Body of pancreas (tissue), 4 donors: ENCODE measurements around the gene CACNA1C. TPM values are rescaled to one million over a fixed set of nuclear protein-coding genes. Genes with fewer than 3 reads are reported as not detected.

Source experiments
- ATAC-seq: fragments of 150-250 bp; one replicate; pipeline ENCODE4 v1.9.1; 2016
- DNase-seq, 4 donors: peaks; one replicate each; pipeline ENCODE4 v3.0.0-alpha.2; 2019
- H3K27ac ChIP-seq, 4 donors: fragments of 200-600 bp; sonication (generic); 1 replicate in 3 of 4; 2 replicates in 1 of 4; pipeline versions ENCODE4 v1.5.1 to v1.6.1; 2016 to 2019; ENCODE audit warnings: mild to moderate bottlenecking in 1 of 4, mixed read lengths in 1 of 4, moderate library complexity in 1 of 4
- H3K27me3 ChIP-seq, 2 donors: fragments of 200-600 bp; sonication (generic); one replicate each; pipeline ENCODE4 v1.6.0; 2016; ENCODE audit warnings: mild to moderate bottlenecking in 1 of 2
- H3K36me3 ChIP-seq, 2 donors: fragments of 200-600 bp; sonication (generic); replicated peaks in 1 of 2; 2 replicates each; pipeline ENCODE4 v1.5.1; 2016; ENCODE audit warnings: low read depth in 2 of 2; ENCODE audit not compliant: insufficient read depth in 1 of 2
- H3K4me1 ChIP-seq: fragments of 200-600 bp; sonication (generic); one replicate; pipeline ENCODE4 v1.6.0; 2016
- H3K4me3 ChIP-seq, 2 donors: fragments of 200-600 bp; sonication (generic); 1 replicate in 1 of 2; 2 replicates in 1 of 2; pipeline ENCODE4 v1.5.1; 2016 to 2019
- H3K9me3 ChIP-seq, 3 donors: fragments of 200-600 bp; sonication (generic); 1 replicate in 2 of 3; 2 replicates in 1 of 3; pipeline ENCODE4 v1.5.1; 2016
- POLR2A ChIP-seq, 3 donors: fragments of 450-650 bp; IDR thresholded peaks; one replicate each; pipeline ENCODE4 v1.6.1; 2016; ENCODE audit warnings: antibody characterized with exemption in 3 of 3, mild to moderate bottlenecking in 2 of 3
- WGBS, 2 donors: methylation state at CpG; one replicate each; pipeline ENCODE4 v1.1.5; 2017; 5-methylcytosine and 5-hydroxymethylcytosine counted together
- intact Hi-C: fragments of 100-400 bp; cut with DNase I; formaldehyde crosslinking; loops from one replicate; pipeline ENCODE4 v1.15.1; 2023
- total RNA-seq, 2 donors: library from RNA; depleted of rRNA; stranded (reverse); fragments of >200 nt; gene quantifications; one replicate each; pipeline ENCODE4 v1.1.0, GENCODE V29; 2016
- TF ChIP-seq, protein P1 (sequence below), 7 experiments: fragments of 450-650 bp in 4 of 7; fragments of 200-600 bp in 3 of 7; sonication (generic) in 3 of 7; IDR thresholded peaks; one replicate each; pipeline ENCODE4 v1.5.1; 2016 to 2019; ENCODE audit warnings: antibody characterized with exemption in 7 of 7

CACNA1C gene
- total RNA-seq, 2 donors from 2014 or later = 2.3 to 4.4 TPM

DNA sequence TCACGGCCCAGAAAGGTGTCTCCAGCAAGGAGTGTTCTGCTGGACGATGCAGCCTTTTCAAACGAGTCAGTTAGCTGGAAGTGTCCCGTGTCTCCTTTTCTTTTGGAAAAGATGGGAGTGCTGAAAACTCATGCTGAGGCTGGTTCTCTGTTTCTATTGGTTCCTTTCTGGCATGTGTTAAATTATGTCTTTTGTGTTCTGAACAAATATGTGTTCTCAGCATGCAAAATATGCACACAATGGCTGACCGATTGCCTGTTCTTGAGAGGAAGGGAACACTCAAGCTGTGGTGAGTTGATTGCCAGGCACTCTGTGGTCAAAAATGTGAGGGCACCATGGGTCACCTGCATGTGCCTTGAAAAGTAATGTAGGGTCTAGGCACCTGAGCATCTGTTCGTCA lies 181.3 kb downstream of the CACNA1C start:
- WGBS, 2 donors = 68 to 76% methylated on average over 6 of the region's 6 CpGs
- Histone ChIP-seq H3K27me3 (no peaks in the 10 kb centered on the region), H3K27ac (no peak overlapping the region), H3K4me3 (no peak overlapping the region), H3K36me3 (no peaks in the 10 kb centered on the region), H3K9me3 (no peaks in the 10 kb centered on the region), H3K4me1 (no peaks in the 10 kb centered on the region)
- no peak for TF ChIP-seq POLR2A (IDR thresholded peaks at IDR 0.05)
- TF ChIP-seq, protein P1, sequence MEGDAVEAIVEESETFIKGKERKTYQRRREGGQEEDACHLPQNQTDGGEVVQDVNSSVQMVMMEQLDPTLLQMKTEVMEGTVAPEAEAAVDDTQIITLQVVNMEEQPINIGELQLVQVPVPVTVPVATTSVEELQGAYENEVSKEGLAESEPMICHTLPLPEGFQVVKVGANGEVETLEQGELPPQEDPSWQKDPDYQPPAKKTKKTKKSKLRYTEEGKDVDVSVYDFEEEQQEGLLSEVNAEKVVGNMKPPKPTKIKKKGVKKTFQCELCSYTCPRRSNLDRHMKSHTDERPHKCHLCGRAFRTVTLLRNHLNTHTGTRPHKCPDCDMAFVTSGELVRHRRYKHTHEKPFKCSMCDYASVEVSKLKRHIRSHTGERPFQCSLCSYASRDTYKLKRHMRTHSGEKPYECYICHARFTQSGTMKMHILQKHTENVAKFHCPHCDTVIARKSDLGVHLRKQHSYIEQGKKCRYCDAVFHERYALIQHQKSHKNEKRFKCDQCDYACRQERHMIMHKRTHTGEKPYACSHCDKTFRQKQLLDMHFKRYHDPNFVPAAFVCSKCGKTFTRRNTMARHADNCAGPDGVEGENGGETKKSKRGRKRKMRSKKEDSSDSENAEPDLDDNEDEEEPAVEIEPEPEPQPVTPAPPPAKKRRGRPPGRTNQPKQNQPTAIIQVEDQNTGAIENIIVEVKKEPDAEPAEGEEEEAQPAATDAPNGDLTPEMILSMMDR (IDR thresholded peaks at IDR 0.05) = no peak
- no peak for ATAC-seq
- intact Hi-C loops = no loop called here
- no peak for DNase-seq

DNA sequence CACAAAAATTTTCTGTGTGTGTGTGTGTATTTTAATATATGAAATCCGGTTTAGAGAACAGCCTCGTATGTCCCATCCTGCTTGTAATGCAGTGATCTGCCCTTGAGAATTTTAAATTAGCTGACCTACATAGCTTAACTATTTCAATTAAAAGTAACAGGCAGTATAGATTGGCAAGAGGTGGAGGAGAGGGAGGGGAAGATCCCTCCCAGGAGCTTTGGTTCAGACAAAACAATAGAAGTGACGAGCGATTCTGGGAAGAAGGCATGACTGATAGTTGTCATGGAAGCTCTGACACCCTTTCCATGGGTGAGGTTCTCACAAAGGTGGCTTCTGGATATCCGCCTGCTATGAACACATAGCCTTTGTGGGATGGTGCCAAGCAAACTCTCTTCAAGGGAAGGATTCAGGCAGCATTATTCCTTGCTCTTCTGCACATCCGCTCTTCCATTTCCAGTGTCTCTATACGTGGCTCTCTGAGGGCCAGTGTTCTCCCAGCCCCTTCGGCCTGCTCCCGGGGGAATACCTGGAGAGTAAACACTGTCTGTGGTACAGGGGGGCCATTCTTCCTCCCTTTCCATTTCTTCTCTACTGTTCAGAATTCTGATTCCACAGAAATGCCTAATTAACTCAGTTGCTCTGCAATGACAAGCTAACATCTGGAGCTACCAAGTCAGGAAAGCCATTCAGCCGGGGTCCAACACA lies 182.0 kb downstream of the CACNA1C start:
- Histone ChIP-seq H3K9me3 (no peaks in the 10 kb centered on the region), H3K4me1 (no peaks in the 10 kb centered on the region), H3K27me3 (no peaks in the 10 kb centered on the region), H3K27ac (no peak overlapping the region), H3K36me3 (no peaks in the 10 kb centered on the region), H3K4me3 (no peak overlapping the region)
- TF ChIP-seq, protein P1 (IDR thresholded peaks at IDR 0.05) = no peak
- no peak for TF ChIP-seq POLR2A (IDR thresholded peaks at IDR 0.05)
- 66 to 68% methylated on average over 10 of the region's 10 CpGs for WGBS, 2 donors
- ATAC-seq = no peak
- DNase-seq = no peak
- intact Hi-C loops = no loop called here

DNA sequence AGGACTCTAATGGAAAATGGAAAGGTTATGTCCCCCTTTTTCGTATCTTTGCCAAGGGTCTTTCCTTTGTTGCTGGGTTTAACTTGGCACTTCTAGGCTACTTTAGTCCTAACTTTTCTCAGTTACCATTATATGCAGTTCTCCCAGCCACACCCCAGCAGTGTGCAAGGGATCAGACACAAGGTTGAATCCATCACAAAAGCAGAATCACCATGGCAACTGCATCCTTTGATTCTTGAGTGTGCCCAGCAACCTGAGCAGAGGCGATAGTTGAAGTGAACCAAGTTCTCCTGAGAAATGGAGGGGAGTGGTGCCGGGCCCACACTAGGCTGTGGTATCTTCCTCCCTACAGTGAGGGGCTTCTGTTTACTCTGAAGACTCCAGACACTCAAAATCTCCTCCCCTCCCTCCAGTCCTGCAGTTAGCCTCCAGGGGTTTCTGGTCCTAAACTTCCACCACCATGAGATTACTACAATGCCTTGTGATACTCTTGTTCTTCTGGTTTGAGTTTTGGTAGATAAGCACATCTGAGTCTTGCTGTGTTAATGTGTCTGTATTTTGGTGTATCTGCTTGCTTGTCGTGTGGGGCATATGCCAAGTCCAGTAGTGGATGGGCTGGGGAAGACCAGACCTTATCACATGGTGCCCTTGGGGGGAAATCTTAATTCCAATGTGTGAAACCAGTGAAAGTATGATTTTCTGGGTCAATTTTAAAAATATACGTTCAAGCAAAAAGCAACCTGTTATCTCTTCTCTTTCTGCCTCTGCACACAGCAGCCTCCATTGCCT lies 183.9 kb downstream of the CACNA1C start:
- 69 to 76% methylated on average over 5 of the region's 5 CpGs for WGBS, 2 donors
- intact Hi-C loops = no loop called here

DNA sequence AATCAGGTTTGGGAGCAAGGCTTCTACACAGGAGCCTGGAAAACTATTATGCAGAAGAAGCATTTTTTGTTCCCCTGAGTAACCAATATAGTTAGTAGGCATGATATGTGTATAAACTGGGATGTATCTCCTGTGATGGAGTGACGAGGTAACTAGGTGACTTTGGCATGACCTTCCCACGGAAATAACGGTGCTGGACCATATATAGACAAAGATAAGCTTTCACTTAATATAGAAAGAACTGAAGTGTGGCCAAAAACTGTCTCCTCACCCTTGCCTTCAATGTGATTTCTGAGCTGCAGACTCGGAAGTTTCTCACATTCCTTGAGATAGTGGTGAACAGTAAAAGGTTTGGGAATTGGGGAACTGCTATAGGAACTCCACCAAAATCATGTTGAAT lies 185.3 kb downstream of the CACNA1C start:
- Histone ChIP-seq H3K36me3 (no peaks in the 10 kb centered on the region), H3K4me3 (no peak overlapping the region), H3K4me1 (no peaks in the 10 kb centered on the region), H3K27ac (no peak overlapping the region), H3K27me3 (no peaks in the 10 kb centered on the region), H3K9me3 (no peaks in the 10 kb centered on the region)
- DNase-seq (no peak), ATAC-seq (no peak)
- 44 to 53% methylated on average over 4 of the region's 4 CpGs for WGBS, 2 donors
- intact Hi-C loops = no loop called here
- TF ChIP-seq, protein P1 (IDR thresholded peaks at IDR 0.05) = no peak
- no peak for TF ChIP-seq POLR2A (IDR thresholded peaks at IDR 0.05)

More for the DNA sequence above, 183.9 kb downstream of the CACNA1C start:
- ATAC-seq = no peak
- H3K27ac ChIP-seq = no peak overlapping the region
- no peaks in the 10 kb centered on the region for H3K27me3 ChIP-seq
- H3K4me3 ChIP-seq = no peak overlapping the region
- no peak for DNase-seq
- no peaks in the 10 kb centered on the region for H3K4me1 ChIP-seq
- TF ChIP-seq, protein P1 (IDR thresholded peaks at IDR 0.05) = no peak
- no peak for TF ChIP-seq POLR2A (IDR thresholded peaks at IDR 0.05)
- no peaks in the 10 kb centered on the region for H3K36me3 ChIP-seq
- no peaks in the 10 kb centered on the region for H3K9me3 ChIP-seq
